Measurements from ENCODE around the gene SCG5. TPM values are rescaled to one million over a fixed set of nuclear protein-coding genes. Genes with fewer than 3 reads are reported as not detected.

The SCG5 gene
- total RNA-seq, 2 experiments from 2014 or later = 3.1 to 3.8 TPM

- Mint-ChIP-seq H3K27ac (no peak overlapping the region), H3K4me3 (no peak overlapping the region), H3K9me3 (no peaks in the 10 kb centered on the region), H3K4me1 (no peaks in the 10 kb centered on the region), H3K27me3 (no peaks in the 10 kb centered on the region), H3K36me3 (ENCODE audit: low read depth) (peaks cover 12% of the 10 kb centered on the region)
- no peak for DNase-seq
- CTCF ChIA-PET = no interaction called here
- POLR2A ChIA-PET = interaction anchor here (1.0 kb wide), 1 partner anchor 11 kb away, joined by 3 read pairs; no protein-coding TSS in a partner anchor
Observed at GRCh38 chr15:32668942-32669341, 27.4 kb downstream of the SCG5 start.

- no peaks in the 10 kb centered on the region for H3K4me1 Mint-ChIP-seq
- no peak overlapping the region for H3K27ac Mint-ChIP-seq
- CTCF ChIA-PET = interaction anchor here (0.6 kb wide), 1 partner anchor 49 kb away, joined by 3 read pairs; no protein-coding TSS in a partner anchor
- POLR2A ChIA-PET = interaction anchor here (0.9 kb wide), 1 partner anchor 12 kb away, joined by 3 read pairs; no protein-coding TSS in a partner anchor
- no peaks in the 10 kb centered on the region for H3K9me3 Mint-ChIP-seq
- DNase-seq = no peak
- H3K27me3 Mint-ChIP-seq = no peaks in the 10 kb centered on the region
- peaks cover 7% of the 10 kb centered on the region for H3K36me3 Mint-ChIP-seq (ENCODE audit: low read depth)
- H3K4me3 Mint-ChIP-seq = no peak overlapping the region
Observed at GRCh38 chr15:32669896-32670611, 28.5 kb downstream of the SCG5 start.

GRCh38 chr15:32670623-32671022 lies 29.1 kb downstream of the SCG5 start:
- no peaks in the 10 kb centered on the region for H3K4me1 Mint-ChIP-seq
- no peaks in the 10 kb centered on the region for H3K9me3 Mint-ChIP-seq
- H3K27ac Mint-ChIP-seq = no peak overlapping the region
- ChIA-PET POLR2A (interaction anchor here (0.9 kb wide), 1 partner anchor 13 kb away, joined by 3 read pairs; no protein-coding TSS in a partner anchor), CTCF (interaction anchor here (0.8 to 1.0 kb wide), 2 partner anchors 11 to 20 kb away, joined by 3 read pairs; no protein-coding TSS in a partner anchor)
- no peak overlapping the region for H3K4me3 Mint-ChIP-seq
- DNase-seq = no peak
- H3K36me3 Mint-ChIP-seq (ENCODE audit: low read depth) = peaks cover under 1% of the 10 kb centered on the region
- H3K27me3 Mint-ChIP-seq = no peaks in the 10 kb centered on the region

GRCh38 chr15:32671339-32672325 lies 30.1 kb downstream of the SCG5 start:
- no peaks in the 10 kb centered on the region for H3K4me1 Mint-ChIP-seq
- no peaks in the 10 kb centered on the region for H3K36me3 Mint-ChIP-seq (ENCODE audit: low read depth)
- no peak for DNase-seq
- POLR2A ChIA-PET = no interaction called here
- CTCF ChIA-PET = interaction anchor here (0.8 to 1.0 kb wide), 2 partner anchors 10 to 21 kb away, joined by 3 read pairs; no protein-coding TSS in a partner anchor
- H3K9me3 Mint-ChIP-seq = no peaks in the 10 kb centered on the region
- H3K4me3 Mint-ChIP-seq = no peak overlapping the region
- H3K27ac Mint-ChIP-seq = no peak overlapping the region
- no peaks in the 10 kb centered on the region for H3K27me3 Mint-ChIP-seq

GRCh38 chr15:32674681-32675080 lies 33.2 kb downstream of the SCG5 start:
- H3K4me1 Mint-ChIP-seq = no peaks in the 10 kb centered on the region
- no peak overlapping the region for H3K27ac Mint-ChIP-seq
- CTCF ChIA-PET = interaction anchor here (0.9 to 1.0 kb wide), 2 partner anchors 11 to 12 kb away, joined by 3 to 6 read pairs; no protein-coding TSS in a partner anchor

GRCh38 chr15:32675466-32675865 lies 34.0 kb downstream of the SCG5 start:
- Mint-ChIP-seq H3K9me3 (no peaks in the 10 kb centered on the region), H3K27me3 (no peaks in the 10 kb centered on the region), H3K4me3 (no peak overlapping the region), H3K36me3 (ENCODE audit: low read depth) (no peaks in the 10 kb centered on the region), H3K27ac (no peak overlapping the region), H3K4me1 (no peaks in the 10 kb centered on the region)
- DNase-seq = no peak
- POLR2A ChIA-PET = interaction anchor here (0.6 kb wide), 1 partner anchor 19 kb away, joined by 3 read pairs; no protein-coding TSS in a partner anchor
- CTCF ChIA-PET = interaction anchor here (0.9 to 1.0 kb wide), 2 partner anchors 12 to 13 kb away, joined by 3 to 6 read pairs; no protein-coding TSS in a partner anchor

More at GRCh38 chr15:32674681-32675080, 33.2 kb downstream of the SCG5 start:
- no peaks in the 10 kb centered on the region for H3K36me3 Mint-ChIP-seq (ENCODE audit: low read depth)
- H3K27me3 Mint-ChIP-seq = no peaks in the 10 kb centered on the region
- no peak for DNase-seq
- POLR2A ChIA-PET = interaction anchor here (0.6 kb wide), 1 partner anchor 19 kb away, joined by 3 read pairs; no protein-coding TSS in a partner anchor
- no peaks in the 10 kb centered on the region for H3K9me3 Mint-ChIP-seq
- H3K4me3 Mint-ChIP-seq = no peak overlapping the region

GRCh38 chr15:32676169-32676568 lies 34.7 kb downstream of the SCG5 start:
- Mint-ChIP-seq H3K27me3 (no peaks in the 10 kb centered on the region), H3K27ac (no peak overlapping the region), H3K36me3 (ENCODE audit: low read depth) (no peaks in the 10 kb centered on the region), H3K9me3 (no peaks in the 10 kb centered on the region), H3K4me3 (no peak overlapping the region), H3K4me1 (no peaks in the 10 kb centered on the region)
- ChIA-PET POLR2A (no interaction called here), CTCF (no interaction called here)
- DNase-seq = no peak

GRCh38 chr15:32677238-32677750 lies 35.8 kb downstream of the SCG5 start:
- Mint-ChIP-seq H3K27me3 (no peaks in the 10 kb centered on the region), H3K27ac (no peak overlapping the region), H3K9me3 (no peaks in the 10 kb centered on the region), H3K4me3 (no peak overlapping the region), H3K36me3 (ENCODE audit: low read depth) (no peaks in the 10 kb centered on the region), H3K4me1 (no peaks in the 10 kb centered on the region)
- POLR2A ChIA-PET = no interaction called here
- CTCF ChIA-PET = interaction anchor here (1.0 kb wide), 1 partner anchor 35 kb away, joined by 4 read pairs; no protein-coding TSS in a partner anchor
- DNase-seq = no peak

- CTCF ChIA-PET = interaction anchor here (1.4 kb wide), 1 partner anchor 17 kb away, joined by 7 read pairs; no protein-coding TSS in a partner anchor
- peaks cover under 1% of the 10 kb centered on the region for H3K36me3 Mint-ChIP-seq (ENCODE audit: low read depth)
- peaks cover 7% of the 10 kb centered on the region for H3K4me1 Mint-ChIP-seq
Observed at GRCh38 chr15:32679298-32679690, 37.8 kb downstream of the SCG5 start.

GRCh38 chr15:32682569-32682968 lies 41.1 kb downstream of the SCG5 start:
- no peak overlapping the region for H3K27ac Mint-ChIP-seq
- no peaks in the 10 kb centered on the region for H3K9me3 Mint-ChIP-seq
- no peak for DNase-seq
- H3K36me3 Mint-ChIP-seq (ENCODE audit: low read depth) = peaks cover 10% of the 10 kb centered on the region
- no peaks in the 10 kb centered on the region for H3K27me3 Mint-ChIP-seq
- no peak overlapping the region for H3K4me3 Mint-ChIP-seq
- ChIA-PET CTCF (interaction anchor here (1.0 kb wide), 1 partner anchor 26 kb away, joined by 3 read pairs; no protein-coding TSS in a partner anchor), POLR2A (no interaction called here)
- peaks cover 9% of the 10 kb centered on the region for H3K4me1 Mint-ChIP-seq

More at GRCh38 chr15:32679298-32679690, 37.8 kb downstream of the SCG5 start:
- DNase-seq = no peak
- no peaks in the 10 kb centered on the region for H3K9me3 Mint-ChIP-seq
- POLR2A ChIA-PET = no interaction called here
- H3K4me3 Mint-ChIP-seq = no peak overlapping the region
- H3K27ac Mint-ChIP-seq = no peak overlapping the region
- no peaks in the 10 kb centered on the region for H3K27me3 Mint-ChIP-seq

GRCh38 chr15:32682977-32683630 lies 41.6 kb downstream of the SCG5 start:
- H3K27me3 Mint-ChIP-seq = no peaks in the 10 kb centered on the region

GRCh38 chr15:32683906-32684584 lies 42.5 kb downstream of the SCG5 start:
- ChIA-PET POLR2A (no interaction called here), CTCF (no interaction called here)
- H3K36me3 Mint-ChIP-seq (ENCODE audit: low read depth) = peaks cover 10% of the 10 kb centered on the region

More at GRCh38 chr15:32682977-32683630, 41.6 kb downstream of the SCG5 start:
- Mint-ChIP-seq H3K4me1 (peaks cover 9% of the 10 kb centered on the region), H3K36me3 (ENCODE audit: low read depth) (peaks cover 10% of the 10 kb centered on the region), H3K4me3 (no peak overlapping the region), H3K9me3 (no peaks in the 10 kb centered on the region), H3K27ac (no peak overlapping the region)
- CTCF ChIA-PET = interaction anchor here (1.0 kb wide), 1 partner anchor 27 kb away, joined by 3 read pairs; no protein-coding TSS in a partner anchor
- POLR2A ChIA-PET = no interaction called here
- DNase-seq = no peak

More at GRCh38 chr15:32683906-32684584, 42.5 kb downstream of the SCG5 start:
- H3K27ac Mint-ChIP-seq = no peak overlapping the region
- no peaks in the 10 kb centered on the region for H3K9me3 Mint-ChIP-seq
- DNase-seq = no peak
- H3K4me1 Mint-ChIP-seq = peaks cover 9% of the 10 kb centered on the region
- H3K4me3 Mint-ChIP-seq = no peak overlapping the region
- H3K27me3 Mint-ChIP-seq = no peaks in the 10 kb centered on the region
